Epithelial cell of esophagus (primary cell): ENCODE measurements around the gene NPEPL1.

Experiments
- DNase-seq: peaks from one replicate; pipeline ENCODE4 v3.0.0; 2010; ENCODE audit warnings: low read depth
- H3K4me3 ChIP-seq: 2 replicates; pipeline ENCODE4 v1.5.1; 2011; ENCODE audit warnings: mild to moderate bottlenecking, low read length, control low read depth
- TF ChIP-seq, protein P1 (sequence below): IDR thresholded peaks from 2 replicates; pipeline ENCODE4 v1.5.1; 2011; ENCODE audit warnings: low read depth, mild to moderate bottlenecking, low read length, control low read depth, inconsistent platforms; ENCODE audit not compliant: insufficient read depth; ENCODE audit errors: missing control alignments

NPEPL1 gene

DNA sequence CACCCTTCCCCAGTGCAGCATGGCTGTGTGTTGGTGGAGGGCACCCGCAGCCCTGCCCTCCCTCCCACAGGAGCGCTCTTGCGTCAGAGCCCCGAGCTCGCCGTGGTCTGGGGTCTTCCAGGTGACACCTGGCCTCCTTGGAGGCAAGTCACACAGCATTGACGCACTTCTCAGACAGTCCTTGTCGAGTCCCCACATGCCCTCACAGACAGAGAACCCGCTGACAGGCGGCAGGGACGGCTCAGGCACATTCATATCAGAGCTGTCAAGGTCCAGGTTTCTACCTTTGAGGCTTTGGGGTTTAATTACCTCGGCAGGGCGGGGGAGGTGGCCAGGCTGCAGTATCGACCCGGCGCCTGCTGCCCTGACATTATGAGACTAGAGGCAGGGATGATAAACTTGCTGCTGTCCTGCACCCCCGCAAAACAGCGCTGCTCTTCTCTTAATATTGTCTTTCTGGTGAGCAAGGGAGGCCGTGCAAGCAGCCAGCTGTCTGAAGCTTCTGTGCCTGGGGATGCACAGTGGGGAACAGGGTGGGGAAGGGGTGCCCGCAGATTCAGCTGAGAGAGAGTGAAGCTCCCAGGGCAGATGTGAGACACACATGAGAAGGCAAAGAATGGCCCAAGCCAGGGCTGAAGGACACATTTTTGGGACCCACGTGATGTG, 4.7 kb downstream of the NPEPL1 start:
- TF ChIP-seq, protein P1, sequence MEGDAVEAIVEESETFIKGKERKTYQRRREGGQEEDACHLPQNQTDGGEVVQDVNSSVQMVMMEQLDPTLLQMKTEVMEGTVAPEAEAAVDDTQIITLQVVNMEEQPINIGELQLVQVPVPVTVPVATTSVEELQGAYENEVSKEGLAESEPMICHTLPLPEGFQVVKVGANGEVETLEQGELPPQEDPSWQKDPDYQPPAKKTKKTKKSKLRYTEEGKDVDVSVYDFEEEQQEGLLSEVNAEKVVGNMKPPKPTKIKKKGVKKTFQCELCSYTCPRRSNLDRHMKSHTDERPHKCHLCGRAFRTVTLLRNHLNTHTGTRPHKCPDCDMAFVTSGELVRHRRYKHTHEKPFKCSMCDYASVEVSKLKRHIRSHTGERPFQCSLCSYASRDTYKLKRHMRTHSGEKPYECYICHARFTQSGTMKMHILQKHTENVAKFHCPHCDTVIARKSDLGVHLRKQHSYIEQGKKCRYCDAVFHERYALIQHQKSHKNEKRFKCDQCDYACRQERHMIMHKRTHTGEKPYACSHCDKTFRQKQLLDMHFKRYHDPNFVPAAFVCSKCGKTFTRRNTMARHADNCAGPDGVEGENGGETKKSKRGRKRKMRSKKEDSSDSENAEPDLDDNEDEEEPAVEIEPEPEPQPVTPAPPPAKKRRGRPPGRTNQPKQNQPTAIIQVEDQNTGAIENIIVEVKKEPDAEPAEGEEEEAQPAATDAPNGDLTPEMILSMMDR, result no peak
- no peak overlapping the region for H3K4me3 ChIP-seq
- peak; percentile 20 for DNase-seq

DNA sequence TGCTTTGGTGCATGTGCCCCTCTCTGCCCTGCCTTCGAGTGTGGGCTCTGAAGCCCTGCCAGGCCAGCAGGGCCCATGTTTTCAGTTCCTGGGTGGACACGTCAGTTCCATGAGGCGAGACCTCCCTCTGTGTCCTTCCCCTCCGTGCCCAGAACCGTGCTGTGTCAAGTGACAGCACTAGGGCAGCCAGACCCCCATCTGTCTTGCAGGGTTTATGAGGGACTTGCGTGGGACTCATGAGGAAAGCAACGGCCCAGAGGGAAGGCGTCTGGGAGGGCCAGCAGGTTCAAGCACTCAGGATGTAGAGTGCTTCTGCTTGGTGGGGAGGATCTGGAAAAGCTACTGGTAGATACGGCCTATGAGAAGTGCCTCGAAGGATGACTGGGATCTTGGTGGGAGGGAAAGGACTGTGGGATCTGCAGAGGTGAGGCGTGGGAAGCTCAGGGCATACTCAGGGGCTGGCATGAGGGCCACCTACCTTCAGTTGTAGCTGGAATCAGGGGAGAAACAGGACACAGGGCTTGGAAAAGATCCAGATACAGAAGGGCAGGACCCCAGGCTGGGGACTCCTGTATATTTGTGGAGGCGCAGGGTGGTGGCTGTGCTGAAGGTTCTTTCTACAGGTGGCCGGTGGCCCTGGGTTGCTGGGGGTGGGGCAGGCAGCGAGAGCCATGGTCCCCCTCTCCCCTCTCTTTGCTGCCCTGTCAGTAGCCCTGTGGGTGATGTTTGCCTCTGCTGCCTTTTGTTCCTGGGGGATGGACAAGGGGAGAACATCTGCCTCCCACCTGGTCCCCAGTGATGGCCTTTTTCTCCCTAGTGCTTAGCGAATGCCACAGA, 5.5 kb downstream of the NPEPL1 start:
- DNase-seq, result no peak
- TF ChIP-seq, protein P1, result no peak

GRCh38 chr20:58698741-58699622, 6.4 kb downstream of the NPEPL1 start:
- TF ChIP-seq, protein P1, result no peak
- H3K4me3 ChIP-seq, result no peak overlapping the region
- DNase-seq, result no peak

More for the DNA sequence above, 5.5 kb downstream of the NPEPL1 start:
- no peak overlapping the region for H3K4me3 ChIP-seq

GRCh38 chr20:58699623-58700107, 7.1 kb downstream of the NPEPL1 start:
- TF ChIP-seq, protein P1, result no peak
- DNase-seq, result no peak

GRCh38 chr20:58700121-58700821, 7.7 kb downstream of the NPEPL1 start:
- TF ChIP-seq, protein P1, result no peak
- no peak for DNase-seq

More at GRCh38 chr20:58699623-58700107, 7.1 kb downstream of the NPEPL1 start:
- H3K4me3 ChIP-seq, result no peak overlapping the region

DNA sequence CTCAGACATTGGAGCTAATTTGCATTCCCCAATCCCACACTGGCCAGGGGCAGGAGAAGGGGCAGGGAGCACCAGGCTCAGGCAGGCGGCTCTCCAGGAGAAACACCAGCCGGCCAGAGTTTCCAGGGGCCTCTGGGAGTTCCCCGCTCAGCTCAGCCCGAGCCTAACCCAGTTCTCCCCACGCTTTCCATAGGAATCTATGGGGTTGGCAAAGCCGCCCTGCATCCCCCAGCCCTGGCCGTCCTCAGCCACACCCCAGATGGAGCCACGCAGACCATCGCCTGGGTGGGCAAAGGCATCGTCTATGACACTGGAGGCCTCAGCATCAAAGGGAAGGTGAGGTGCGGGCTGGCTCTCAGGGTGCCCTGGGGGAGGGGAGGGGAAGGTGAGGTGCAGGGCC, 8.2 kb downstream of the NPEPL1 start:
- H3K4me3 ChIP-seq, result no peak overlapping the region
- TF ChIP-seq, protein P1, result no peak
- DNase-seq, result no peak

More at GRCh38 chr20:58700121-58700821, 7.7 kb downstream of the NPEPL1 start:
- H3K4me3 ChIP-seq, result no peak overlapping the region
